GM19438 (cell line): Measurements from ENCODE around the gene RYR3.

Experiments
- ATAC-seq: cut with Tn5 transposase; IDR thresholded peaks from one replicate; pipeline ENCODE4 v1.9.1; 2021; ENCODE audit warnings: low read depth; ENCODE audit not compliant: unreplicated experiment

RYR3 gene

DNA sequence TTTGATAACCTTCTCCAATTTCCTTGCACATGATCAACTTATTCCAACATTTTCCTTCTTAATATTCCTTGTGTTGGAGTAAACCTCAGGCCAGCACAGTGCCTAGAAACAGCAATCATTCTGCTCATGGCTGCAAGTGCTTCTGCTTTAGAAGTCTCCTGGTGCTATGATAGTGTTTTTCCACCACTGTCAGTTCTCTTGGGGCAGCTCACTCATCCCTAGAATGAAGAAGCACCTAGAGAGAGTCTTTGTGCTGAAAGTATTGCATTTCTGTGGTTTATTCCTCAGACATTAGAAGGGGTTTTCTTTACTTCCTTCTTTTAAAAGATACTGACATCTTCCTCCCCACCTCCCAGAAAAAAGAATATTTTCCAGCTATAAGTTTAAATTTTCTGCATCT, 183.5 kb downstream of the RYR3 start:
- no peak for ATAC-seq

DNA sequence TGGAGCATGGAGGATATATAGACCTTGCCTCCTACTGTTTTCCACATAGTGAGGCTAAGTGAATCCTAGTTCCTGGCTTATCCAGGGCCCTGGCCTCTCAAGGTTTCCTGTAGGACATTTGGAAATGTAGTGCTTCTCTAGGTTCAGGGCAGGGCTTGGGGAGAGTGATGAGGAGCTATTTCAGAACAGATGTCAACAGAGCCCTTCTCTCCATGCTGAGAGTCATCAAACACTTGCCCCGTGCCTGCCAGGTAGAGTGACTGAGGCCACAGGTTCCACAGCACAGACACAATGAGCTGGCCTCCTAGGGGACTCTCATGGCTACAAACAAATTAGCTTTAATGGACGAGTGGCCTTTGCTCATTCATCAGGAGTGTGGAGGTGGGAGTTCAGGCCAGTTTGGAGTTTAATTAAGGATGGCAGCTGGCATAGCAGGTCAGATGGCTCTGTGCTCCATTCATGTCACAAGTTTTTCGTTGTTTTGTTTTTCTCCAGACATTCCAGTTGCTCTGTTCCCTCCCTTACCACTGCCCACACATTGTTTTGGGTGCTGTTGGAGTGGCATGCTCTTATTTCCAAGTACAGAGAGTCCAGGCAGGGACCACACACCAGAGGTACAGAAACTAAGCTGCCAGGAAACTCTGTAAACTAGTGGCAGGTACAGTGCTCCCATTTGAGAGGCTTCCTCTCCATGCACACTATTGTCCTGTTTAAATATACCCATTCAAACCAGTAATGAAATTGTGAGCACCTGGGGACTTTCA, 189.8 kb downstream of the RYR3 start:
- no peak for ATAC-seq

DNA sequence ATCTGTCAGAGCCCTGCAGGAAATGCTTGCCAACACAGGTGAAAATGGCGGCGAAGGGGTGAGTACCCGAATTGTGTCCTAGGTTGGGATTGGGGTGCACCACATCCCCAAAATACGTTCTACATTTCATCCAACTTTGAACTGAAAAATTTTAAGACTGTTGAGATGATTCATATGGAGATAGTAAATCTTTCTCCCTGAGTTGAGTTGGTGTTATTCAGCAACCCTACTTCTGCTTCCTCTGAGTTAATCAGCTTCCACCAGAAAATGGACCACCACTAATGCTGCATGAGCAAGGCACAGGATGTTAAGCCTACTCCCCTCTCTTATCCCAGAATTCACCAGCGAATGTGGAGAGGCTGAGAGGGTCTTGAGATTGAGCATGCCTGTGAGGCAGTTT, 192.9 kb downstream of the RYR3 start:
- no peak for ATAC-seq

DNA sequence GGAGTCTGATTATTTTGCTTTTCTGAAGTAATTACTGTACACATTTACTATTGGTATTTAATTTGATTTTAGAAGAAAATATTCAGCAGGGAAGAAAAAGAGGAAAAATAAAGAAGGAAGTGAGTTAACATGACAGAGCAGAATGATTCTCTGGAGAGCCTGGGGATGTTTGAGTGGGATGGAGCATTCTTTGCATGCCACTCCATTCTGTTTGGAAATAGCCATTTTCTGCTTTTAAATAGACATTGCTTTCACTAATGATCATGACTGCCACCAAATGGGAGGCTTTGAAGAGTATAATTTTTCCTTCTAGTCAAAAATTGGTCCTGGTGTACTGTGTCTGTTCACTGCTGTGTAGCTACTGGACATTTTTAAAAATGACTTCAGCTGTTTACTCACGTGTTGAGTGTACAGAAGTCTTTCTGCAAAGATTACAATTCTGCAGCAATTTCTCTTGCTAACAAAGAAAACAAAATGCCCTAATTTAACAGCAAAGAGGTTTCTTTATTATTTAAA, 196.1 kb downstream of the RYR3 start:
- no peak for ATAC-seq

DNA sequence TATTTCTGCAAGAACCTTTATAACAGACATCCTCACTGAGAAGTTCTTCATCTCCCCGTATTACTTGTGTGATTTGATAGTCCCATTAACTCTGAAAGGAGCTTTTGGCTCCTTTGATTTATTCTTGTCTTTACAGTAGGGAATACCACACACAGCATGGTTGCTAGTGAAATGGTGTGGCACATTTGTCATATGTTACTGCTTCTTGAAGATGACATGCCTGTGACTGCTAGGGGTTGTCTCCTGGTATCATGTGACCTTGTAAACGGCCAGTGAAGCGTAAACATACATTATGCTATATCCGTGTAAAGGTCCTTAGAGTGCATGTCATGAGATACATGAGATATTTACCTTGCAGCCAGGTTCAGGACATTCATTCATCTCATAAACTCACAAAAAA, 197.9 kb downstream of the RYR3 start:
- ATAC-seq, result no peak

DNA sequence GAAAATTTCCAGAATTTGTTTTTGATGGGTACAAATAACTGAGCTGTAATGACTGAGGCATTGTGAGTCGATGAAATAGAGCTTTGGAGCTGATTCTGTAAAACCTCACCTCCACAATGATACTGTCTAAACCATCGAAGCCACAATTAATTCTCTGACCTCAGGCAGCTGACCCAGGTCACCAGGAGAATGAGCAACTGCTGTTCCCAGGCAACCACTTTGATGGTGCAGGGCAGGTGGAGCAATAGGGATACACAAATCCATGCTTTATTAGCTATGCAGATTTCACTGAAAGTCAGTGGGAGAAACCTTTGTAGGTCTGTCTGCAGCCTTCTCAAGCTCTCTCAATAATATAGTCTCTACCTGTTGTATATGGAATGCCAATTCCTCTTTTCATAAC, 204.4 kb downstream of the RYR3 start:
- ATAC-seq, result no peak

DNA sequence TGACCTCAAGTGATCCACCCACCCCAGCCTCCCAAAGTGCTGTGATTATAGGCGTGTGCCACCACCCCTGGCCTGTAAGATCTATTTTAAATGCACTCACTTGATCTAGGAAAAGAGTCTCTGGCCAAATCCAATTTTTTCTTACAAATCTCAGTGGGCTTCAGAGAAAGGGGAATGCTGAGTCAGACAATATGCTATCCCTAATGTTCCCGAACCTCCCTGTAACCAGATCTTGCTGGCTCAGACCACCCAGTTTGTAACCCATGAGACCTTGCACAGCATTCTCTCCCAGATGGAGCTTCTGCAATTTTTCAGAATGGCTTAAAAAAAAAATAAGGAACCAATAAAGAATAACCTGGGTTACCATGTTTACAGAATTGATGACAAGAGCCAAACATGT, 205.8 kb downstream of the RYR3 start:
- ATAC-seq, result no peak

DNA sequence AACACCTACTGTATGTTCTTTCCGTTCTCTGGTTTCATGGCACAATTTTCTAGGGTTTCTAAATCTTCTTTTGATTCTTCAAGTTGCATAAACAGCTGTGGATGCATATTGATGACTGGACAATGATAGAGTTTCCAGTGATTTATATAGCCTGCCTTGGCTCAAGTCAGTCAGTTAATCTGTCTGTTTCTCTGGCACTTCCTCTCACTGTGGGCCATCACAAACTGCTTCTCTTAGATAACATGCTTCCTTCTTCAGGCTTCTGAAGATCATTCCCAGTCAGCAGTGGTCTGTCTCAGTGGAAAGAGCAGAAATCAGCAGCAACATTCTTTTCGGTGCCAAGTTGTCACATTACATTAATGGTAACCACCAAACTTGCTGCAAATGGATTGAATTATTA, 207.2 kb downstream of the RYR3 start:
- no peak for ATAC-seq

DNA sequence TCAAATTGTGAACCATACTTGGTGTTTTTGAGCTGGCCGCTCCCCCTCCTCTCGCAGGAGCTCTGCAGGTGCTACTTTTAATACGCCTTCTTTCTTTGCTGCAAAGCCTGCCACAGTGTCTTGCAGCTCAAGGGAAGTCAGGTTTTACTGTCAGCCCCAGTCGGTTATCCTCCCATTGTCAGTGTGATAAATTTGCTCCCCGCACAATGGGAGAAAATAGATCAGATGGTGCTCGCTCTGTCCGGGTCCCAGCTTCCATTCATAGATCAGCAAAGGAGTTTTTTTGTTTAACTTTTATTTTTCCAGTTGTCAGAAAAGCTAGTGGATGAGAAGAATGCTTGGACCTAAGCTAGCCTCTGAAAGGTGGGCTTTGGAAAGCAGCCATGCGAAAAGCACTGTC, 207.7 kb downstream of the RYR3 start:
- ATAC-seq, result no peak

DNA sequence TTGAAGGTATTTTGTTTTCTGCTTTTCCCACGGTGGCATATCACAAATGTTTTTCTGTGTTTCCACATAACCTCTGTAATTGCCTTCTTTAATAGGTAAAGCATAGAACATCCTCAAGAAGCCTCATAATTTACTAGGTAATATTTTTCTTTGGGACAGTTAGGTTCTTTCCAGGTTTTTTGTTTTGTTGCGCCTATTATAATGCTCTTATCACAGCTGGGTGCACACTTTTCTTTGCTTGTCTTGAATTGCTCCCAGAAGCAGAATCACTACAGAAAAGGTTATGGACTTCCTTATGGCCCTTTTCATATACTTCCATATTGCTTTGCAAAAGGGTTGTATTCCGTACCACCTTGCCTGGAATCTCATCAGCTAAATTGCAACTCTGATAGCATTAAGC, 213.5 kb downstream of the RYR3 start:
- ATAC-seq, result no peak

DNA sequence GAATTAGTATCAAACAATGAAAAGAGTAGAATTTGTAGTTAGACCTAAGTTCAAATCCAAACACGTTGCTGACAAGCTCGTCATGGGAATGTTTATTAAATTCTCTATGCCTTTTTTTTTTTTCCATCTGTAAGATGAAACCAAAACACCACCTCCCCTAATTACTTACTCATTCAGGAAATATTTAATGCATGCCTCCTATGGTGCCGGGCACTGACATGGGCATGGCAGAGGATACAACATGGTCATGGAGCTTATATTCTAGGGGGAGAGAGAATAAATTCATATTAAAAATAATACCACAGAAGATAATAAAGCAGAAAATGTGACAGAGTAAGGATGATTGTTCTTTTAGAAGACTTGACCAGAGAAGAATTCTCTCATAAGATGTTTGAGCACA, 215.8 kb downstream of the RYR3 start:
- no peak for ATAC-seq

DNA sequence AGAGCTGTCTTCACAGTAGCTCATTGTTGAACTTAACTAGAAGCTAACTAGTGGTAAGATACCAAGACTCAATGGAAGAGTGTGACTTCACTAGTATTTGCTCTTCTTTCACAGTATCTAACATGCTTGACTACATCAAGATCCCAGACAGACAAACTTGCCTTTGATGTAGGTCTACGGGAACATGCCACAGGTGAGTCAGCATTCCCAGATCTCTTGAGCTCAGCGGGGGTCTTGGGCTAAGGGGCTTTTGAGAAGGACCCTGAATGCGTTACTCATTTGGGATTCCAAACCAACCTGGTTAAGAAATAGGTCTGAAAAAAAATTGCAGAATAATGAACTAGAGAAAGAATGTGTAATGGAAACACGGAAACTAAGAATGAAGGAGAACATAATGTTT, 222.4 kb downstream of the RYR3 start:
- no peak for ATAC-seq

DNA sequence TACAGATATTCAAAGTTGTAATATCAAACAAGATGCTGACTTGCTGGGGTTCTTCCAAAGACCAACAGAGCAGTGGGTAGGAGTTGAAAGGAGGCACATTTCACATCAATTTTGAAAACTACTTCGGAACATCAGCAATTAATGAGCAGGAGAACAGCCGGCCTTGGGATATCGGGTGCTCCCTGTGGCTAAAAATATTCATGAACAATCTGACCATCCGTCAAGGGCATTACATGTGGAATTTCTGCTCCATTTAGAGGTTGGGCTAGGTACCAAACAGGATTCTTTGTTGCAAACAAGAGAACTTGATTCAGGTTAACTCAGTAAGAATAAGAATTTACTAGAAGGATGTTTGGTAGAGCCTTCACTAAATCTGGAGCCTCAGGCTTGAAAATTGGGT, 223.9 kb downstream of the RYR3 start:
- no peak for ATAC-seq

DNA sequence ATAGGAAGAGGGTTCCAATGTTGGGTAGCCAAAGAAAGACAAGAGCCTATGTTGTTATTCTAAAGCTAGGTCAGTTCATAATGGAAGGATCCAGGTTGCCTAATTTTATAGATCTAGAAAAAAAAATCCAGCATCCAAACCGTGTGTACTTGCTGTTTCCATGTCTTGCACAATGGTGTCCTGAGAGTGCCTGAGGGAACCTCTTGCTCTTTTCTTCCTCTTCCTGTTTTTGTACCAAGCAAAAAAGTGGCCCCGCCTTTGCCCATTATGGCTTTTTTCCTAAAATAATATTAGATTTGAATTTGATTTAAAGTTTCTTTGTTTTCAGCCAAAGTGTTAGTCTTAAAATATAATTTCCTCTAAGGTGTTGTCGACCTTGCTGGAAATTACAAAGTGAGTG, 224.4 kb downstream of the RYR3 start:
- ATAC-seq, result no peak

DNA sequence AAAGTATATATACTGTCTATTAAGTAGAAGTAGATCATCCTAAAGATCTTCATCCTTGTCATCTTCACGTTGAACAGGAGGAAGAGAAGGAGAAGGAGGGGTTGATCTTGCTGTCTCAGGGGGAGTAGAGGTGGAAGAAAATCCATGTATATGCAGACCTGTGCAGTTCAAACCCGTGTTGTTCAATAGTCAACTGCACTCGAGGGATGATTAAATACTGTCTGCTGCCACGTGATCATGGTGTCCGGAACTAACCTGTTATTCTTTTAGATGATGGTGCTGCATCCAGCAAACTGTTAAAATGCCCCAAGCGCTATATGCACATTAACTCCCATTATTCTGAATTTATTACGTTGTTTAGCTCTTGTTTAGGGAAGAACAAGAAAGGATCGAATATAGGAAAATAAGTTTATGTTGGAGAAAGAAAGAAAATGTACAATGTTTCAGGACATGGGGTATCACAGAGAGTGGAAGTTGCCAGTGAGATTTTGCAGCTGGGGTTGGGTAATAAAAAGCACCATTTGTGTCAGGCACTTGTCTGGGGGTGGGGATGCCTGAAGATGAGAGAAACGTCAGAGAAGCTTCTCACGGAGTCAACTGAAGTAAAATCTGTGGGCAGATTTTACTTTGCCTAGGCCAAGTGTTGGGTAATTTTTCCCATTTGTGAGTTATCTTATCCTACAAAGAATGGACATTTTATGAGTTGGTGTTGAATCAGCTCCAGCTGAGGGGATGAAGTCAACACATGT, 229.2 kb downstream of the RYR3 start:
- no peak for ATAC-seq

DNA sequence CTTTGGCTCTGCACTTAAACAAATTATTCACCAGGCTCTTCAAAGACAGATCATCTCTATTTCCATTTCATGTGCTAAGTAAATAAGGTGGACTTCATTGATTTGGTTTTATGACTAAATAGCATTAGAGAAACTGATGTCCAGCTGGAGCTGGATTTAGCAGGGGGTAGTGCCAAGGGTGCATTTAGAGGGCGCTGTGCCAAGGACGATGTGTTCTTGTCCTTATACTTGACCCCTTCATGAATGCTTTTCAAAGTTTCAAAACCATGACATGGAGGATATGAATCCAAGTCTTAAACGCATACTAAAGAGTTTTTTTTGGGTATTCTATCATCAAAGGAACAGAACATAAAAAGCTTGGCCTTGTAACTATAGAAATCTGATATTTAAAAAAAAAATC, 233.2 kb downstream of the RYR3 start:
- no peak for ATAC-seq

DNA sequence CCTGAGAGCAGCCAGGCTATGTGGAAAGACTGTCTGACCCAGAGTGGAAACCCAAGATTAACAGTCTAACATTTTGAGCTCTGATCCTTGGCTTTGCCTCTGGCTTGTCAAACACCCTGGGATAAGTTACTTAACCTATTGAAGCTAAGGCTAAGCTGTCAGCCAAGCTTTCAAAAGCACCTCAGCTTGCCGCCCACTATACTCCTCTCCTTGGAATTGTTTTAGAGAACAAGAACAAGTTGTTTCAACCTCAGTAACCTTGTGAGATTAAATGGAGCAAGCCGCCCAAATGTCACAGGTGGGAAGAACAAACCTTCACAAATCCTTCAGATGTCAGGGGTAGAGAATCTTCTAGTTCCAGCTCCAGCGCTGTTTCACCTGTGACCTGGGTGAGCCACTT, 235.1 kb downstream of the RYR3 start:
- no peak for ATAC-seq

DNA sequence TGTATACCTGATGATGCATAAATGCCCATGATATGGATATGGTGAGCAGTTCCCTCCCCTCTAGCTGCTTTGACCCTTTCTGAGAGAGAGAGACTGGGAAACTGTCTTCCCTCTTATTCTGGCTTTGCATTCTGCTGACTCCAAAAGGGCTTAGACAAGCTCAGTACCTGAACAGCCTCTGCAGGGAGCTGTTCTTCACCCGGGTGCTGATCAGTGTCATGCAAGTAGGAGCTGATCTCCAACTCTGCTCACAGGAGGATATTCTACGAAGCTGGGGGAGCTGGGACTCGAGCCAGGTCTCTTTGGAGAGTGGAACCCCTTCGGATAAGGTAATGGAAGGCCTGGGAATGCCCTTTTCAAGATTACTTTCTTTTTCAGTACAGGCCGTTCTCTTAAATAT, 237.1 kb downstream of the RYR3 start:
- ATAC-seq, result no peak

DNA sequence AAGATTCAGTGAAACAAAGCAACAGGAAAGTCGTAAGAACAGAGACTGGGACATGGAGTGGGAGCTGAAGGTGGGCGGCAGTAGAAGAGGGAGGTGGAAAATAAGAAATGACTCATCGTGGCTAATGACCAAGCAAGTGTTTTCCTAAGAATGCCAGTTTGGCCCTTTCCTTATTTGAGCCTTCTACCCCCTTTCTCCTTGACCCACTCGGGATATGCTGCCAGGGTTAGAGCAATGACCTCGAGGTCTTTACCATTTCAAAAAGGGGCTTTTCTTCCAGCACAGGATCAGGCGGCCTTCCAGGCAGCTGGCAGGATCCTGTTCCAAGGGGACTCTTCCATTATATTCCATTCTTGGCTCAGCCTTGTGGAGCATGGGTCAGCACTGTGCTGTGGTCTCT, 241.1 kb downstream of the RYR3 start:
- no peak for ATAC-seq

DNA sequence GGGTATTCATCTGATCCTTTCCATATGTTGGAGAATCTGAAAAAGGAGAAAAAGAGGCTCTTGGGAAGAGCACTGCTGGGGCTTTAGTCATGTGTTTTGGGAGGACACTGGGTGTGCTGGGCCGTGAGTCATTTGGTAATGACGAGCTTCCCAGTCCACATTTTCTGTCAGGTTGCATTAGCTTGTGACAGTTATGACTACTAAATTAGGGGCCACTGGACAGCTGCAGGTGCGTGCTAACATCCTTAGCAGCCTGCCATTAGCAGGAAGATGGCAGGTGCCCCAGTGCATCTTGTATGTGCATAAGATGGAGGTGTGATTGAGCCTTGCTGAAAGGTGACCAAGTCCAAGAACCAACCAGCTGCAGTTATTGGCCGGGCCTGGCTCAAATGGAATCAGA, 242.4 kb downstream of the RYR3 start:
- no peak for ATAC-seq

DNA sequence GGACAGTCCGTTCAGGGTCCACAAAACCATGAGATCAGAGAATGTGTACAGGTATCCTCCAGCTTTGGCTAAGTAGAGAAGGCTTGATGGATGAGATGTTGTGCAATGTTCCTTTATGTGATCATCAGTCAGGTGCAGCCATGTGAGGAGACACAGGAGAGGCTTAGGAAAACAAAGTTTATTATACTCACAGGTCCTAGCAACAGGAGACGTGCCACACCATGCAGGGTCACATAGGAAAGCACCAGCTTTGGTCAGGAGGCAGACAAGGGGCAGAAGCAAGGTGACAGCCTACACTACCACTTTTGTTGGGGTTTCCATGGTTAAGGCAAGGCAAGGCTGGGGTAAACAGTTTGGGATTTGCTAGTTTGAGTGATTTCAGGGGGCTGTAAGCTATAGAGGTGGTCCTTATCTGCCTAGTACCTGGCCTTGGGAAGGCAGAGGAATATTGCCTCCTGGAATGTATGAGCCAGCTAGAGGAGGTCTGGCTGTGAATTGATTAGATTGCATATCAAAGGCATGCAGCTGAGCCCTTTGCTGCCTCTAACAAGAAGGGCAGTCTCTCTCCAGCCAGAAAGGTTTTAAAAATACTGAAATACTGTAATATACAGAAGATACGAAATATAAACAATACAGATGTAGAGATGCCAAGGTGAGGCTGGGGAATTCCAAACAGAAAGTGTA, 248.6 kb downstream of the RYR3 start:
- ATAC-seq, result no peak

DNA sequence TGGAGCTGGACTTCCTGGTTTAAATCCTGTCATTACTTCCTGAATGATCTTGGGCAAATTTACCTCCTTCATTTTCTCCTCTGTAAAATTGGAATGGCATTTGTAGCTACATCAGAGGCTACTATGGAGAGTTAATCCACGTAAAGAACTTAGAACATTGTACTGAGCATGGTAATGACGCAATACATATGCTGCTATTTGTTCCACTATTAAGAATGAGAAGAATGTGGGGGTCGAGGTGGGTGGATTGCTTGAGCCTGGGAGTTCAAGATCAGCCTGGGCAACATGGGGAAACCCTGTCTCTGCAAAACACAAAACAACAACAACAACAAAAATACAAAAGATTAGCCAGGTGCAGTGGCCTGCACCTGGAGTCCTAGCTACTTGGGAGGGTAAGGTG, 250.6 kb downstream of the RYR3 start:
- ATAC-seq, result no peak
